CD4-positive, CD25-positive, alpha-beta regulatory T cell (primary cell): ENCODE results near the gene RPL10A. TPM values are rescaled to one million over a fixed set of nuclear protein-coding genes. Genes with fewer than 3 reads are reported as not detected.

Experiments used
- ATAC-seq, 2 donors: fragments of 150-1000 bp; cut with Tn5 transposase; one replicate each; pipeline ENCODE4 v1.10.0; 2021; ENCODE audit warnings: low read depth in 2 of 2, moderate number of reproducible peaks in 2 of 2, moderate library complexity in 1 of 2
- DNase-seq, 3 donors: peaks; one replicate each; pipeline versions ENCODE4 v3.0.0 to v3.0.0-alpha.2; 2012 to 2022; ENCODE audit warnings: mixed read lengths in 1 of 3
- H3K27ac ChIP-seq: one replicate; pipeline ENCODE4 v1.7.0; 2013; ENCODE audit warnings: mild to moderate bottlenecking, low read length; ENCODE audit not compliant: insufficient read depth, poor library complexity, severe bottlenecking
- H3K27me3 ChIP-seq: one replicate; pipeline ENCODE4 v1.7.0; 2013; ENCODE audit warnings: low read length; ENCODE audit not compliant: control insufficient read depth, insufficient read depth
- H3K36me3 ChIP-seq: one replicate; pipeline ENCODE4 v1.7.0; 2013; ENCODE audit warnings: mild to moderate bottlenecking, low read length, moderate library complexity; ENCODE audit not compliant: control insufficient read depth, insufficient read depth
- H3K4me1 ChIP-seq: 2 replicates; pipeline ENCODE4 v1.7.0; 2013; ENCODE audit warnings: mild to moderate bottlenecking, low read length; ENCODE audit not compliant: insufficient read depth, control insufficient read depth, poor library complexity, severe bottlenecking
- H3K4me3 ChIP-seq: one replicate; pipeline ENCODE4 v1.7.0; 2013; ENCODE audit warnings: low read depth, mild to moderate bottlenecking, low read length, moderate library complexity
- H3K9me3 ChIP-seq, 2 experiments: 1 replicate in 1 of 2; 2 replicates in 1 of 2; pipeline ENCODE4 v1.7.0; 2013; ENCODE audit warnings: low read length in 2 of 2, mild to moderate bottlenecking in 1 of 2, moderate library complexity in 1 of 2; ENCODE audit not compliant: control insufficient read depth in 2 of 2
- H3K27ac Mint-ChIP-seq, 3 donors: one replicate each; pipeline ENCODE4 v1.8.0; 2020 to 2022; ENCODE audit warnings: mild to moderate bottlenecking in 3 of 3, mixed read lengths in 3 of 3, moderate library complexity in 2 of 3
- H3K27me3 Mint-ChIP-seq: one replicate; pipeline ENCODE4 v1.8.0; 2022; ENCODE audit warnings: mild to moderate bottlenecking, mixed read lengths
- H3K36me3 Mint-ChIP-seq: one replicate; pipeline ENCODE4 v1.8.0; 2020; ENCODE audit warnings: mixed read lengths
- H3K4me1 Mint-ChIP-seq, 4 donors: one replicate each; pipeline ENCODE4 v1.8.0; 2020 to 2022; ENCODE audit warnings: mixed read lengths in 4 of 4, mild to moderate bottlenecking in 1 of 4
- H3K4me3 Mint-ChIP-seq, 4 donors: one replicate each; pipeline ENCODE4 v1.8.0; 2020 to 2022; ENCODE audit warnings: mild to moderate bottlenecking in 4 of 4, mixed read lengths in 4 of 4, moderate library complexity in 3 of 4
- H3K9me3 Mint-ChIP-seq, 7 donors: one replicate each; pipeline ENCODE4 v1.8.0; 2020 to 2022; ENCODE audit warnings: mixed read lengths in 7 of 7, mild to moderate bottlenecking in 3 of 7, moderate library complexity in 2 of 7
- polyA plus RNA-seq, 4 donors: library from polyadenylated mRNA; unstranded; fragments of 300-500 nt; fragmentation: Illumina TruSeq; gene quantifications; one replicate each; pipeline ENCODE4 v1.2.3, GENCODE V29; 2021
- total RNA-seq: library from RNA; stranded (reverse); gene quantifications from one replicate; pipeline ENCODE4 v1.2.3, GENCODE V29; 2022

RPL10A gene
- total and polyA plus RNA-seq, 5 donors from 2014 or later, result 848 to 1,343 (median 1,161) TPM

- H3K36me3 Mint-ChIP-seq, result no peaks in the 10 kb centered on the region
- H3K4me1 Mint-ChIP-seq, result peaks cover 0 to 7% (median 4%) of the 10 kb centered on the region in 4 donors
- Histone ChIP-seq H3K27ac (no peak overlapping the region), H3K36me3 (no peaks in the 10 kb centered on the region), H3K27me3 (peaks cover 8% of the 10 kb centered on the region), H3K9me3 (no peaks in the 10 kb centered on the region), H3K4me1 (peaks cover 11% of the 10 kb centered on the region), H3K4me3 (no peak overlapping the region)
- peaks cover 0 to 2% (median 0%) of the 10 kb centered on the region in 7 donors for H3K9me3 Mint-ChIP-seq
- ATAC-seq (no peak), DNase-seq (no peak)
- peak overlapping the region in 1 of 3 donors; percentile 71 for H3K27ac Mint-ChIP-seq
- peaks cover 38% of the 10 kb centered on the region for H3K27me3 Mint-ChIP-seq
- no peak overlapping the region for H3K4me3 Mint-ChIP-seq
Measured at GRCh38 chr6:35501784-35502183, 33.6 kb downstream of the RPL10A start.

- H3K9me3 Mint-ChIP-seq, result peaks cover 0 to under 1% (median 0%) of the 10 kb centered on the region in 7 donors
- no peak overlapping the region for H3K4me3 ChIP-seq
- H3K27ac ChIP-seq, result no peak overlapping the region
- no peak overlapping the region for H3K4me3 Mint-ChIP-seq
- H3K27ac Mint-ChIP-seq, result no peak overlapping the region
- H3K27me3 Mint-ChIP-seq, result peaks cover 40% of the 10 kb centered on the region
- no peak for ATAC-seq
- no peaks in the 10 kb centered on the region for H3K4me1 ChIP-seq
- no peaks in the 10 kb centered on the region for H3K36me3 Mint-ChIP-seq
- H3K4me1 Mint-ChIP-seq, result peaks cover 0 to 4% (median 3%) of the 10 kb centered on the region in 4 donors
- peaks cover 10% of the 10 kb centered on the region for H3K27me3 ChIP-seq
- H3K36me3 ChIP-seq, result no peaks in the 10 kb centered on the region
- H3K9me3 ChIP-seq, result no peaks in the 10 kb centered on the region
- DNase-seq, result no peak
Measured at GRCh38 chr6:35503534-35503933, 35.3 kb downstream of the RPL10A start.

DNA sequence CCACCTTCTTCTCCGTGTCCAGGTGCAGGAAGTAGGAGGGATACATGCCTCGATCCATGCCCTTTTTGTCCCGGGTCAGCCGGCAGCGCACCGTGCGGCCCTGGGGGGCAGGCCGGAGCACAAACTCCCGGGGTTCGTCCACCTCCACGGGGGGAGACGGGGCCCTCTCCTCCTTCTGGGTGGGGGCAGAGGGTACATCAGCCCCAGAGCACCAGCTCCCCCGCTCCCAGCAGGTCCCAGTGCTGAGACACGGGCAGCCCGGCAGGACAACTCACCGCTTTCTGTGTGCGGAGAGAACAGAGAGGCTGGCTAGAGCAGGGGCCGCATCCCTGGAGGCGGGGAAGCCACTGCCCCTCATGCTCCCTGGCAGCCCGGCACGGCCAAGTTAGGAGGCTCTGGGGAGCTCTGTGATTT, 37.8 kb downstream of the RPL10A start:
- Histone ChIP-seq H3K27ac (no peak overlapping the region), H3K36me3 (no peaks in the 10 kb centered on the region), H3K9me3 (no peaks in the 10 kb centered on the region), H3K4me1 (no peaks in the 10 kb centered on the region), H3K27me3 (peaks cover 5% of the 10 kb centered on the region), H3K4me3 (no peak overlapping the region)
- Mint-ChIP-seq H3K4me1 (no peaks in the 10 kb centered on the region), H3K4me3 (no peak overlapping the region), H3K9me3 (no peaks in the 10 kb centered on the region), H3K27me3 (peaks cover 34% of the 10 kb centered on the region), H3K27ac (no peak overlapping the region), H3K36me3 (no peaks in the 10 kb centered on the region)
- ATAC-seq, result no peak
- no peak for DNase-seq

DNA sequence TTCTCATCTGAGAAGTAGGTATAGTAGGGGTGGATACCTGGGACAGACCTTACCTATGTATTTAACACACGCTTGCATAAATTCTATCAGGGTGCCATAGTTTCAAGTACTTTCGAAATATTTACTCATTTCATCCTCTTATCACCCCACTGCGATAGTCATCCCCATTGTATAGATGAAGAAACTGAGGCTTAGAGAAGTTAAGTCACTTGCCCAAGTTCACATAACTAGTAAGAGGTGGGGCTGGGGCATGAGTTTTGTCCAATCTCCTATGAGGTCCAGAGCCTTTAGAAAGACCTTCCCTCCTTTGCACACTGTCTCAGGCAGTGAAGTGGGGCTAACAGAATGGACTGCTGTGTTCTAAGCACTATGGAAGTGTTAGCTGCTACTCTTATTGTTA, 38.3 kb downstream of the RPL10A start:
- H3K36me3 Mint-ChIP-seq, result no peaks in the 10 kb centered on the region
- H3K27ac ChIP-seq, result no peak overlapping the region
- no peaks in the 10 kb centered on the region for H3K9me3 Mint-ChIP-seq
- no peak overlapping the region for H3K4me3 ChIP-seq
- ATAC-seq (no peak), DNase-seq (no peak)
- H3K27me3 Mint-ChIP-seq, result peaks cover 36% of the 10 kb centered on the region
- no peak overlapping the region for H3K27ac Mint-ChIP-seq
- no peaks in the 10 kb centered on the region for H3K9me3 ChIP-seq
- no peaks in the 10 kb centered on the region for H3K36me3 ChIP-seq
- peaks cover 8% of the 10 kb centered on the region for H3K27me3 ChIP-seq
- H3K4me1 Mint-ChIP-seq, result peaks cover 0 to 2% (median 0%) of the 10 kb centered on the region in 4 donors
- peaks cover 2% of the 10 kb centered on the region for H3K4me1 ChIP-seq
- H3K4me3 Mint-ChIP-seq, result no peak overlapping the region

DNA sequence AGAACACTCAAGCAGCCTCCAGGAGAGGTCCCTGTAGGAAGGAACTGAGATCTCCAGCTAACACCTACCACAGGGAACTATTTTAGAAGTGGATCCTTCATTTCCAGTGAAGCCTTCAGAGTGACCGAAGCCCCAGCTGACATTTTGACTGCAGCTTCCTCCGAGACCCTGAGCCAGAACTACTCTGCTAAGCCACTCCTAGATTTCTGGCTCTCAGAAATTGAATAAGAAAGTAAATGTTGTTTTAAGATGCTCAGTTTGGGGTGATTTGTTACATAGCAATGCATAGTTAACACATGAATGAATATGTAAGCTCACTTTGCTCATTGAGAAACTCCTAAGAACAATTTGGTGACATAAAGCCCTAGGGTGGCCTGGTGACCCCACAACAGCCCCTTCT, 39.0 kb downstream of the RPL10A start:
- Histone ChIP-seq H3K4me1 (peaks cover 4% of the 10 kb centered on the region), H3K36me3 (no peaks in the 10 kb centered on the region), H3K27ac (no peak overlapping the region), H3K27me3 (peaks cover 8% of the 10 kb centered on the region), H3K4me3 (no peak overlapping the region), H3K9me3 (no peaks in the 10 kb centered on the region)
- Mint-ChIP-seq H3K4me1 (peaks cover 0 to 2% (median 0%) of the 10 kb centered on the region in 4 donors), H3K36me3 (no peaks in the 10 kb centered on the region), H3K9me3 (no peaks in the 10 kb centered on the region), H3K27me3 (peaks cover 37% of the 10 kb centered on the region), H3K4me3 (no peak overlapping the region), H3K27ac (no peak overlapping the region)
- ATAC-seq (no peak), DNase-seq (no peak)

DNA sequence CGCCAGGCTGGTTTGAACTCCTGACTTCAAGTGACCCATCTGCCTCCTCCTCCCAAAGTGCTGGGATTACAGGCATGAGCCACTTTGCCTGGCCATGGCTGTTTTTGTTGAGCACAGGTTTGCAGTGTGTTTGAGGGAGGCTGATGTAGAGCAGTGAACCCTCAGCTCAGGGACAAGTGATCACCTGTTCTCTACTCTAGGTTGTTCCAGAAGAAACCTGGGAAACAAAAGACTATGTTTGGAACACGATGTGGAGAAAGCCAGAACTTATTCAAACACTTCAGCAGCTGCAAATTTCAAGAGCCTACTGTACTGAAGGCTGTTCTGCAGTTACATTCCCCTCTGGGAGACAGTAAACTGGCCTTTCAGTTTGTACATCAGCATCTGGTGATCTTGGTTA, 39.8 kb downstream of the RPL10A start:
- Histone ChIP-seq H3K36me3 (no peaks in the 10 kb centered on the region), H3K9me3 (no peaks in the 10 kb centered on the region), H3K27ac (no peak overlapping the region), H3K4me1 (peaks cover 4% of the 10 kb centered on the region), H3K4me3 (no peak overlapping the region), H3K27me3 (peaks cover 8% of the 10 kb centered on the region)
- DNase-seq, result no peak
- no peak overlapping the region for H3K27ac Mint-ChIP-seq
- no peaks in the 10 kb centered on the region for H3K9me3 Mint-ChIP-seq
- H3K4me3 Mint-ChIP-seq, result no peak overlapping the region
- H3K27me3 Mint-ChIP-seq, result peaks cover 34% of the 10 kb centered on the region
- peaks cover 0 to 2% (median 0%) of the 10 kb centered on the region in 4 donors for H3K4me1 Mint-ChIP-seq
- ATAC-seq, result no peak
- H3K36me3 Mint-ChIP-seq, result no peaks in the 10 kb centered on the region

- no peak for DNase-seq
- H3K4me3 Mint-ChIP-seq, result peak overlapping the region in 1 of 4 donors; percentile 32
- H3K36me3 Mint-ChIP-seq, result no peaks in the 10 kb centered on the region
- no peaks in the 10 kb centered on the region for H3K9me3 Mint-ChIP-seq
- no peaks in the 10 kb centered on the region for H3K36me3 ChIP-seq
- H3K27me3 ChIP-seq, result peaks cover 8% of the 10 kb centered on the region
- peaks cover 4% of the 10 kb centered on the region for H3K4me1 ChIP-seq
- no peak overlapping the region for H3K4me3 ChIP-seq
- no peaks in the 10 kb centered on the region for H3K9me3 ChIP-seq
- no peak for ATAC-seq
- no peak overlapping the region for H3K27ac Mint-ChIP-seq
- H3K4me1 Mint-ChIP-seq, result peaks cover 0 to 2% (median 0%) of the 10 kb centered on the region in 4 donors
- H3K27me3 Mint-ChIP-seq, result peaks cover 29% of the 10 kb centered on the region
- no peak overlapping the region for H3K27ac ChIP-seq
Measured at GRCh38 chr6:35508542-35508941, 40.3 kb downstream of the RPL10A start.

GRCh38 chr6:35510916-35511561, 42.8 kb downstream of the RPL10A start:
- Histone ChIP-seq H3K4me3 (no peak overlapping the region), H3K27me3 (peaks cover 8% of the 10 kb centered on the region), H3K27ac (no peak overlapping the region), H3K36me3 (no peaks in the 10 kb centered on the region), H3K4me1 (peaks cover 4% of the 10 kb centered on the region), H3K9me3 (no peaks in the 10 kb centered on the region)
- H3K36me3 Mint-ChIP-seq, result no peaks in the 10 kb centered on the region
- DNase-seq (no peak), ATAC-seq (no peak)
- no peak overlapping the region for H3K27ac Mint-ChIP-seq
- peaks cover 24% of the 10 kb centered on the region for H3K27me3 Mint-ChIP-seq
- peaks cover 0 to 5% (median under 1%) of the 10 kb centered on the region in 4 donors for H3K4me1 Mint-ChIP-seq
- no peaks in the 10 kb centered on the region for H3K9me3 Mint-ChIP-seq
- H3K4me3 Mint-ChIP-seq, result no peak overlapping the region
